PC-3 (cell line): ENCODE results near the gene RNF166. TPM values are rescaled to one million over a fixed set of nuclear protein-coding genes. Genes with fewer than 3 reads are reported as not detected.
"Not testable (repeated sequence)": the region's sequence is repeated elsewhere in the genome, so short reads cannot be mapped to it uniquely, and the experiment has no call there.

Experiments used
- ATAC-seq: fragments of 200-7000 bp; cut with Tn5 transposase; 2 replicates; pipeline ENCODE4 v1.9.1; 2020; ENCODE audit warnings: mild to moderate bottlenecking, moderate library complexity
- BruUV-seq: library from RNA; stranded (reverse); fragments of 400-500 nt; replicated peaks from 2 replicates; lab custom pipeline; 2021; lab: Mats Ljungman, UMichigan
- CTCF ChIA-PET: fragments of 300-600 bp; sonication (Branson Sonifier 250); formaldehyde crosslinking; loops from one replicate; lab custom pipeline; 2022; ENCODE audit warnings: antibody characterized with exemption; lab: Charles Lee
- POLR2A ChIA-PET: fragments of 300-600 bp; sonication (Branson Sonifier 250); formaldehyde crosslinking; loops from one replicate; lab custom pipeline; 2022; ENCODE audit warnings: antibody characterized with exemption; ENCODE audit not compliant: unreplicated experiment; lab: Charles Lee
- DNase-seq: peaks from one replicate; pipeline ENCODE4 v3.0.0-alpha.2; 2015
- H2AFZ ChIP-seq: fragments of 300-600 bp; sonication (generic); 2 replicates; pipeline ENCODE4 v1.6.0; 2016; ENCODE audit warnings: antibody characterized with exemption, low read length
- H3F3A ChIP-seq: fragments of 300-600 bp; sonication (generic); one replicate; pipeline ENCODE4 v1.6.0; 2017; ENCODE audit warnings: antibody characterized with exemption, low read length, control low read depth, mild to moderate bottlenecking; ENCODE audit not compliant: unreplicated experiment
- H3K27ac ChIP-seq: fragments of 300-600 bp; sonication (generic); 2 replicates; pipeline ENCODE4 v1.5.1; 2016; ENCODE audit warnings: mild to moderate bottlenecking, low read length
- H3K27me3 ChIP-seq: fragments of 300-600 bp; sonication (generic); 2 replicates; pipeline ENCODE4 v1.6.1; 2016; ENCODE audit warnings: low read length, mixed read lengths
- H3K36me3 ChIP-seq: fragments of 300-600 bp; sonication (generic); 2 replicates; pipeline ENCODE4 v1.6.1; 2016; ENCODE audit warnings: low read depth, mixed run types, low read length, mixed read lengths
- H3K4me1 ChIP-seq: fragments of 300-600 bp; sonication (generic); 2 replicates; pipeline ENCODE4 v1.5.1; 2016; ENCODE audit warnings: low read length; ENCODE audit not compliant: insufficient read depth
- H3K4me2 ChIP-seq: fragments of 300-600 bp; sonication (generic); 2 replicates; pipeline ENCODE4 v1.6.0; 2016; ENCODE audit warnings: low read length
- H3K4me3 ChIP-seq: fragments of 300-600 bp; sonication (generic); 2 replicates; pipeline ENCODE4 v1.5.1; 2016; ENCODE audit warnings: mild to moderate bottlenecking, low read length, mixed read lengths
- H3K79me2 ChIP-seq: fragments of 300-600 bp; sonication (generic); 2 replicates; pipeline ENCODE4 v1.6.1; 2017; ENCODE audit warnings: low read length, mixed read lengths
- H3K9ac ChIP-seq: fragments of 300-600 bp; sonication (generic); 2 replicates; pipeline ENCODE4 v1.6.0; 2016; ENCODE audit warnings: mild to moderate bottlenecking, low read length
- H3K9me2 ChIP-seq: fragments of 300-600 bp; sonication (generic); replicated peaks from 2 replicates; pipeline ENCODE4 v1.6.1; 2016; ENCODE audit warnings: mixed run types, low read length, mixed read lengths
- H3K9me3 ChIP-seq: fragments of 300-600 bp; sonication (generic); 2 replicates; pipeline ENCODE4 v1.6.1; 2016; ENCODE audit warnings: low read length, mixed read lengths
- H4K20me1 ChIP-seq: fragments of 300-600 bp; sonication (generic); 2 replicates; pipeline ENCODE4 v1.6.1; 2016; ENCODE audit warnings: low read length, mixed read lengths
- CTCF ChIP-seq: fragments of 300-600 bp; sonication (generic); conservative IDR thresholded peaks from 2 replicates; pipeline ENCODE4 v1.5.1; 2017; ENCODE audit warnings: antibody characterized with exemption, low read depth, mild to moderate bottlenecking, low read length
- EZH2 ChIP-seq: fragments of 300-600 bp; sonication (generic); IDR thresholded peaks from one replicate; pipeline ENCODE4 v1.6.1; 2017; ENCODE audit warnings: antibody characterized with exemption, mild to moderate bottlenecking, low read length; ENCODE audit not compliant: unreplicated experiment
- EZH2phosphoT487 ChIP-seq: fragments of 300-600 bp; sonication (generic); IDR thresholded peaks from 2 replicates; pipeline ENCODE4 v1.6.1; 2018; ENCODE audit warnings: mild to moderate bottlenecking, antibody characterized with exemption, low read length, borderline replicate concordance
- intact Hi-C: fragments of 100-400 bp; cut with micrococcal nuclease; formaldehyde crosslinking; loops from 2 replicates; pipeline ENCODE4 v1.9.0; 2023
- total RNA-seq: library from RNA; depleted of rRNA; stranded (reverse); fragments of >200 nt; gene quantifications from 2 replicates; pipeline ENCODE4 v1.2.3, GENCODE V29; 2014

The RNF166 gene
- total RNA-seq, 1 experiment from 2014 or later, result 28.8 TPM

GRCh38 chr16:88671806-88672205 lies 34.4 kb downstream of the RNF166 start:
- Histone ChIP-seq H4K20me1 (no peaks in the 10 kb centered on the region), H3K4me1 (no peaks in the 10 kb centered on the region), H3K4me3 (no peak overlapping the region), H3K9me3 (no peaks in the 10 kb centered on the region), H3K27ac (no peak overlapping the region), H2AFZ (no peak overlapping the region), H3K36me3 (no peaks in the 10 kb centered on the region), H3K4me2 (no peak overlapping the region), H3K79me2 (no peaks in the 10 kb centered on the region), H3K9me2 (no peaks in the 10 kb centered on the region), H3F3A (no peaks in the 10 kb centered on the region), H3K9ac (no peak overlapping the region), H3K27me3 (no peaks in the 10 kb centered on the region)
- intact Hi-C loops, result no loop called here
- ATAC-seq, result no peak
- ChIA-PET CTCF (no interaction called here), POLR2A (no interaction called here)
- BruUV-seq, result no TSS peak
- TF ChIP-seq EZH2phosphoT487 (no peak), CTCF (no peak), EZH2 (no peak)
- no peak for DNase-seq

GRCh38 chr16:88669980-88670379 lies 36.2 kb downstream of the RNF166 start:
- Histone ChIP-seq H2AFZ (no peak overlapping the region), H3K27ac (no peak overlapping the region), H3K4me2 (no peak overlapping the region), H3K4me1 (no peaks in the 10 kb centered on the region), H3K27me3 (no peaks in the 10 kb centered on the region), H3K79me2 (no peaks in the 10 kb centered on the region), H3K4me3 (no peak overlapping the region), H3F3A (no peaks in the 10 kb centered on the region), H3K9me2 (no peaks in the 10 kb centered on the region), H3K9me3 (no peaks in the 10 kb centered on the region), H3K36me3 (no peaks in the 10 kb centered on the region), H3K9ac (no peak overlapping the region), H4K20me1 (no peaks in the 10 kb centered on the region)
- no TSS peak for BruUV-seq
- ChIA-PET CTCF (no interaction called here), POLR2A (no interaction called here)
- TF ChIP-seq CTCF, result no peak
- TF ChIP-seq EZH2, result no peak
- no peak for TF ChIP-seq EZH2phosphoT487
- no peak for ATAC-seq
- no peak for DNase-seq
- intact Hi-C loops, result no loop called here

GRCh38 chr16:88669493-88669892 lies 36.7 kb downstream of the RNF166 start:
- H3K9ac ChIP-seq, H3K27ac ChIP-seq, BruUV-seq, H3F3A ChIP-seq, H3K27me3 ChIP-seq, H4K20me1 ChIP-seq, H3K4me2 ChIP-seq, ATAC-seq, H3K9me3 ChIP-seq, H3K36me3 ChIP-seq, H3K4me3 ChIP-seq, H2AFZ ChIP-seq, DNase-seq, H3K9me2 ChIP-seq, POLR2A ChIA-PET, intact Hi-C loops, H3K4me1 ChIP-seq, CTCF ChIA-PET, H3K79me2 ChIP-seq: not testable (repeated sequence)
